Adrenal gland (tissue), 19 donors: ENCODE results near the gene ABHD10. TPM values are rescaled to one million over a fixed set of nuclear protein-coding genes. Genes with fewer than 3 reads are reported as not detected.
A peak's percentile ranks its signal among the peaks of the same experiment; 100 is the strongest.

ENCODE experiments used
- DNase-seq, 7 donors: peaks; one replicate each; pipeline ENCODE4 v3.0.0-alpha.2; 2019 to 2020
- H3K27ac ChIP-seq, 5 donors: fragments of 200-600 bp; sonication (generic) in 4 of 5; 1 replicate in 3 of 5; 2 replicates in 2 of 5; pipeline versions ENCODE4 v1.5.1 to v1.8.0; 2016 to 2020; ENCODE audit warnings: mild to moderate bottlenecking in 1 of 5
- H3K27me3 ChIP-seq: fragments of 200-600 bp; 2 replicates; pipeline ENCODE4 v1.8.0; 2021
- H3K36me3 ChIP-seq, 2 donors: fragments of 200-600 bp; replicated peaks in 1 of 2; 1 replicate in 1 of 2; 2 replicates in 1 of 2; pipeline versions ENCODE4 v1.5.1 to v1.8.0; 2018 to 2022
- H3K4me1 ChIP-seq, 2 donors: fragments of 200-600 bp; replicated peaks in 1 of 2; 1 replicate in 1 of 2; 2 replicates in 1 of 2; pipeline versions ENCODE4 v1.5.1 to v1.8.0; 2018 to 2021
- H3K4me3 ChIP-seq, 4 donors: fragments of 200-600 bp; sonication (generic) in 3 of 4; one replicate each; pipeline ENCODE4 v1.5.1; 2016 to 2018
- H3K9me3 ChIP-seq, 3 donors: fragments of 200-600 bp; sonication (generic) in 1 of 3; replicated peaks in 1 of 3; 1 replicate in 2 of 3; 2 replicates in 1 of 3; pipeline versions ENCODE4 v1.5.1 to v1.8.0; 2016 to 2021
- POLR2A ChIP-seq, 2 donors: fragments of 450-650 bp; IDR thresholded peaks; one replicate each; pipeline ENCODE4 v1.6.1; 2017; ENCODE audit warnings: antibody characterized with exemption in 2 of 2, mild to moderate bottlenecking in 2 of 2, moderate library complexity in 1 of 2
- WGBS, 4 donors: extraction: QIAGEN DNeasy Blood & Tissue Kit in 2 of 4; methylation state at CpG; one replicate each; pipeline versions ENCODE4 v1.1.5 to v1.1.7; 2013 to 2017; 5-methylcytosine and 5-hydroxymethylcytosine counted together
- intact Hi-C, 2 donors: fragments of 100-400 bp; cut with DNase I; formaldehyde crosslinking; loops; one replicate each; pipeline versions ENCODE4 v1.14.1 to v1.15.0; 2022 to 2023
- long read RNA-seq, 10 donors: library from polyadenylated mRNA in 3 of 10; unstranded in 2 of 10; stranded (forward) in 1 of 10; transcript quantifications; one replicate each; pipeline ENCODE4 v2.0.0 and lab custom pipeline, GENCODE V29; 2021 to 2026
- polyA plus RNA-seq, 3 donors: library from polyadenylated mRNA; stranded (reverse); fragments of 200-250 nt in 2 of 3; fragments of 350-450 nt in 1 of 3; fragmentation: Illumina TruSeq in 1 of 3; extraction: RNeasy Lipid Tissue Mini Kit (QIAGEN cat#74804) in 1 of 3; gene quantifications; one replicate each; pipeline ENCODE4 v1.2.3, GENCODE V29; 2013 to 2014
- total RNA-seq, 9 donors: library from RNA; depleted of rRNA in 4 of 9; stranded (reverse); fragments of >200 nt in 4 of 9; fragments of 120-200 nt in 1 of 9; fragmentation: NEBNext Ultra II Directional in 1 of 9; extraction: Animal tissue kit (Norgen Biotek cat#: 25700) in 1 of 9; gene quantifications; one replicate each; pipeline versions ENCODE4 v1.1.0 to v1.2.4, GENCODE V29; 2013 to 2023
- TF ChIP-seq, protein P1 (sequence below), 6 experiments: fragments of 450-650 bp in 4 of 6; fragments of 200-600 bp in 2 of 6; sonication (generic) in 1 of 6; IDR thresholded peaks; 1 replicate in 5 of 6; 2 replicates in 1 of 6; pipeline versions ENCODE4 v1.5.1 to v1.8.0; 2016 to 2021; ENCODE audit warnings: antibody characterized with exemption in 6 of 6, mild to moderate bottlenecking in 2 of 6, moderate library complexity in 1 of 6
- donor health status: healthy with polysubstance abuse.
- donor health status: Bipolar disorder and iron deficiency.
- donor health status: DM: yes; HTN: yes; CAD: no.
- donor health status: DM: no; HTN: no; CAD: no.
- donor health status: DM: no; HTN: no; CAD: no.
- donor health status: DM: yes; HTN: yes; CAD: no.

Gene ABHD10
- total RNA-seq (10 to 100 TPM; 27.6 to 81.8 (median 49.6) TPM), polyA plus RNA-seq (10 to 100 TPM; 28.6 to 47.7 (median 30.3) TPM)
- long read RNA-seq, donor 1, transcript ABHD10-201 (5 exons, 2,590 nt), result major isoform, 15 of 22 reads
- long read RNA-seq, donor 1, partial matches to known transcripts, result 0 of 22 reads
- long read RNA-seq, donor 1, other reads (novel, unspliced or antisense), result 5 of 22 reads
- long read RNA-seq, donor 2, transcript ABHD10-201 (5 exons, 2,590 nt), result major isoform, 10 of 11 reads
- long read RNA-seq, donor 2, partial matches to known transcripts, result 0 of 11 reads
- long read RNA-seq, donor 2, other reads (novel, unspliced or antisense), result 0 of 11 reads
- long read RNA-seq, donor 3, transcript ABHD10-201 (5 exons, 2,590 nt), result major isoform, 30 of 61 reads
- long read RNA-seq, donor 3, partial matches to known transcripts, result 31 of 61 reads
- long read RNA-seq, donor 3, other reads (novel, unspliced or antisense), result 0 of 61 reads
- long read RNA-seq, donor 4, transcript ABHD10-201 (5 exons, 2,590 nt), result major isoform, 25 of 30 reads
- long read RNA-seq, donor 4, partial matches to known transcripts, result 3 of 30 reads
- long read RNA-seq, donor 4, other reads (novel, unspliced or antisense), result 2 of 30 reads
- long read RNA-seq, donor 5, transcript ABHD10-201 (5 exons, 2,590 nt), result major isoform, 75 of 83 reads
- long read RNA-seq, donor 5, partial matches to known transcripts, result 0 of 83 reads
- long read RNA-seq, donor 5, other reads (novel, unspliced or antisense), result 2 of 83 reads
- long read RNA-seq, donor 6, transcript ABHD10-201 (5 exons, 2,590 nt), result major isoform, 20 of 21 reads
- long read RNA-seq, donor 6, partial matches to known transcripts, result 0 of 21 reads
- long read RNA-seq, donor 6, other reads (novel, unspliced or antisense), result 0 of 21 reads
- long read RNA-seq, donor 7, transcript ABHD10-201 (5 exons, 2,590 nt), result major isoform, 11 of 12 reads
- long read RNA-seq, donor 7, partial matches to known transcripts, result 0 of 12 reads
- long read RNA-seq, donor 7, other reads (novel, unspliced or antisense), result 0 of 12 reads
- long read RNA-seq, donor 8, transcript ABHD10-201 (5 exons, 2,590 nt), result major isoform, 27 of 38 reads
- long read RNA-seq, donor 8, partial matches to known transcripts, result 0 of 38 reads
- long read RNA-seq, donor 8, other reads (novel, unspliced or antisense), result 7 of 38 reads
- long read RNA-seq, donor 9, transcript ABHD10-201 (5 exons, 2,590 nt), result major isoform, 20 of 21 reads
- long read RNA-seq, donor 9, partial matches to known transcripts, result 0 of 21 reads
- long read RNA-seq, donor 9, other reads (novel, unspliced or antisense), result 0 of 21 reads
- long read RNA-seq, donor 10, transcript ABHD10-201 (5 exons, 2,590 nt), result major isoform, 13 of 13 reads
- long read RNA-seq, donor 10, partial matches to known transcripts, result 0 of 13 reads
- long read RNA-seq, donor 10, other reads (novel, unspliced or antisense), result 0 of 13 reads

DNA sequence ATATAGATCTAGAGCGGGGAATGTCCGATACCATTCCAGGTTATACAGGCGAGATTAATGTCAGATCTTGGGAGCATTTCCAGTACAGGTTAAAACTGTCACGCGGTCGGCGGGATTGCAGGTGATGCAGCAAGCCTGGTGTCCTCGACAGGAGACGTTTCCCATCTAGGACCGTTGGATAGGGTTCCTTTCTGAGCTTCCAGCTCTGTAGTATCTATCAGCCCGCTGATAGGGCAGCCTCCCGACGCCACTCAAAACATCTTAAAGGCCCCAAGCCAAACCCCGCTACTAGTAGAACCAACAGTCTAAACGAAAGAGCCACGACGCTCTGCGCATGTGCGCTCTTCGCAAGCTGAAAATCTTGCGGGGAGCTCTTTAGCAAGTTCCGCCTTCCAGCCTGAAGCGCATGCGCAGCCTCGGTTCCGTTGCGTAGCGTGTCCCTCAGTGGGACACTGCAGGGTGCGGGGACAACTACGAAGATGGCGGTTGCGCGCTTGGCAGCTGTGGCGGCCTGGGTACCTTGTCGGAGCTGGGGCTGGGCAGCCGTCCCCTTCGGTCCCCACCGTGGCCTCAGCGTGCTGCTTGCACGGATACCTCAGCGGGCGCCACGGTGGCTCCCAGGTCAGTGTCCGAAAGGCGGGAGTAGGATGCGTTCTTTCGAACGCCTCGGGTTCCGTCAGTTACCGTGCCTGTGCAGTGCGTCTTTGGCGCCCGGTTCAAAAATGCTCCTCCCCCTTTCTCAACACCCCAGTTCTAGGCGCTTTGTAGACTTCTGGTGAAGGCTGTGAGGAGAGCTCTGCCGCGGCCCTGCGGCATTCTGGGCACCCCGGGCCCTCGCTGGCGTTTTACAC is at the start of gene ABHD10:
TSS of gene ABHD10 (plus strand) at position 444 of the 851 bp plus-strand sequence. CDS start at position 480, 36 bp downstream.
- intact Hi-C loops, result no loop called here

DNA sequence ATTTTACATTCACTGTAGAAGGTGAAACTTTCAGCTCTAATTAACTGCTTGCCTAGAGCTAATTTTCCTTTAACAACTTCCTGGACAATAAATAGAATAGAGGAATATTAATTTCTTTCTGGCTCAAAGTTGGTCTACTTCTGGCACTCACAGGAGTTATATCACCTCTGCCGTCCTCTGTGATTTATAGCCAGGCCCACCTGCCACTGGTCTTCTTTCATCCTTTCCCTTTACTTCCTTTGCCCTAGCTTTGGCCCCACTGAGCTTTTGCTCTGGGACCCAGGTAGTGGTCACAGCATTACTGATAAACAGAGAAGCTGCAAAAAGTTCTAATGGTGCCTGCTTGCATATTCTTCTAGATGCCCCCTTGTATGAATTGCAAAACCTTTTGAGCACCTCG is 49.3 kb upstream of the ABHD10 start:
- no peak overlapping the region for H3K27ac ChIP-seq
- H3K9me3 ChIP-seq, result no peaks in the 10 kb centered on the region
- intact Hi-C loops, result no loop called here
- H3K36me3 ChIP-seq, result no peaks in the 10 kb centered on the region
- H3K27me3 ChIP-seq, result no peaks in the 10 kb centered on the region
- DNase-seq, result no peak
- no peak for TF ChIP-seq POLR2A (IDR thresholded peaks at IDR 0.05)
- TF ChIP-seq, protein P1, sequence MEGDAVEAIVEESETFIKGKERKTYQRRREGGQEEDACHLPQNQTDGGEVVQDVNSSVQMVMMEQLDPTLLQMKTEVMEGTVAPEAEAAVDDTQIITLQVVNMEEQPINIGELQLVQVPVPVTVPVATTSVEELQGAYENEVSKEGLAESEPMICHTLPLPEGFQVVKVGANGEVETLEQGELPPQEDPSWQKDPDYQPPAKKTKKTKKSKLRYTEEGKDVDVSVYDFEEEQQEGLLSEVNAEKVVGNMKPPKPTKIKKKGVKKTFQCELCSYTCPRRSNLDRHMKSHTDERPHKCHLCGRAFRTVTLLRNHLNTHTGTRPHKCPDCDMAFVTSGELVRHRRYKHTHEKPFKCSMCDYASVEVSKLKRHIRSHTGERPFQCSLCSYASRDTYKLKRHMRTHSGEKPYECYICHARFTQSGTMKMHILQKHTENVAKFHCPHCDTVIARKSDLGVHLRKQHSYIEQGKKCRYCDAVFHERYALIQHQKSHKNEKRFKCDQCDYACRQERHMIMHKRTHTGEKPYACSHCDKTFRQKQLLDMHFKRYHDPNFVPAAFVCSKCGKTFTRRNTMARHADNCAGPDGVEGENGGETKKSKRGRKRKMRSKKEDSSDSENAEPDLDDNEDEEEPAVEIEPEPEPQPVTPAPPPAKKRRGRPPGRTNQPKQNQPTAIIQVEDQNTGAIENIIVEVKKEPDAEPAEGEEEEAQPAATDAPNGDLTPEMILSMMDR (IDR thresholded peaks at IDR 0.05), result no peak
- no peak overlapping the region for H3K4me3 ChIP-seq
- H3K4me1 ChIP-seq, result no peaks in the 10 kb centered on the region
- WGBS, 4 donors, result 78 to 96% (median 84%) methylated on average over 2 of the region's 2 CpGs

More for the DNA sequence above, at the start of gene ABHD10:
- Histone ChIP-seq H3K27ac (peak within 1 kb of the TSS in 4 of 5 donors; percentile 78 to 91 (median 86)), H3K36me3 (no peaks in the 10 kb centered on the region), H3K4me1 (peaks cover 6 to 33% of the 10 kb centered on the region in 2 donors), H3K4me3 (peak within 1 kb of the TSS; percentile 59 to 92 (median 82)), H3K27me3 (no peaks in the 10 kb centered on the region), H3K9me3 (no peaks in the 10 kb centered on the region)
- DNase-seq, result peak; percentile 97 to 99 (median 98)
- peak; percentile 88 to 97 for TF ChIP-seq POLR2A (IDR thresholded peaks at IDR 0.05)
- TF ChIP-seq, protein P1 (IDR thresholded peaks at IDR 0.05), result no peak
- 2 to 4% (median 3%) methylated on average over 20 to 61 of the region's 61 CpGs for WGBS, 4 donors

DNA sequence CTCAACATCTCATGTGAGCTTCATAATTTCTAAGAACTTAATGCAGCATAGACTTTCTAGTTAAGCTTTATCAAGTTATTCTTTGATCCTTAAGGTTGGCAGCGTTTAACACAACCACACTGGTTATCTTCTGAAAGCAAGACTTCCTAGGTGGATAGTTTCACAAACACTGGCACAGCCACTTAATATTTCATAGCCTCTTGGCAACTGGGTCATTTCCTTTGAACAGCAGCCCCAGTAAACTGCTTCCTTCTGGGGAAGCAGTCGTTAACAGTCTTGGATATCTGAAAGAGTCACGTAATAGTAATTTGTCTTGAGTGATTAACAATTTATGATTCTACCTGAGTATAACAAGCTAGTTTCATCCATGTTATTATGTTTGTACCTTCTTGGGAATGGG is 45.9 kb upstream of the ABHD10 start:
- DNase-seq, result no peak
- H3K4me1 ChIP-seq, result no peaks in the 10 kb centered on the region
- H3K27me3 ChIP-seq, result no peaks in the 10 kb centered on the region
- no peaks in the 10 kb centered on the region for H3K9me3 ChIP-seq
- intact Hi-C loops, result no loop called here
- H3K4me3 ChIP-seq, result no peak overlapping the region
- 56 to 86% (median 65%) methylated on average over 3 of the region's 3 CpGs for WGBS, 4 donors
- no peaks in the 10 kb centered on the region for H3K36me3 ChIP-seq
- no peak overlapping the region for H3K27ac ChIP-seq
- TF ChIP-seq, protein P1 (IDR thresholded peaks at IDR 0.05), result no peak
- no peak for TF ChIP-seq POLR2A (IDR thresholded peaks at IDR 0.05)
